ENCODE data around the gene PLPP4.

The PLPP4 gene

GRCh38 chr10:120580918-120581895, 124.2 kb downstream of the PLPP4 start:
- DNase-seq = no peak

GRCh38 chr10:120582753-120583152, 125.7 kb downstream of the PLPP4 start:
- no peak for DNase-seq

- DNase-seq = no peak
These were observed 126.5 kb downstream of the PLPP4 start for GRCh38 chr10:120583424-120584108.

- no peak for DNase-seq
These were observed 127.8 kb downstream of the PLPP4 start for GRCh38 chr10:120584786-120585185.

- DNase-seq = no peak
These were observed 129.4 kb downstream of the PLPP4 start for GRCh38 chr10:120586471-120586872.

GRCh38 chr10:120587061-120587460, 130.0 kb downstream of the PLPP4 start:
- DNase-seq = no peak

- no peak for DNase-seq
These were observed 131.3 kb downstream of the PLPP4 start for GRCh38 chr10:120588311-120588710.

- DNase-seq = no peak
These were observed 136.7 kb downstream of the PLPP4 start for GRCh38 chr10:120593693-120594092.

GRCh38 chr10:120597902-120598301, 140.9 kb downstream of the PLPP4 start:
- DNase-seq = no peak

- peak; percentile 23 for DNase-seq
These were observed 141.4 kb downstream of the PLPP4 start for GRCh38 chr10:120598386-120598785.

- no peak for DNase-seq
These were observed 142.2 kb downstream of the PLPP4 start for GRCh38 chr10:120599200-120599724.

- DNase-seq = no peak
These were observed 144.0 kb downstream of the PLPP4 start for GRCh38 chr10:120600871-120601649.

GRCh38 chr10:120601999-120602398, 145.0 kb downstream of the PLPP4 start:
- no peak for DNase-seq

GRCh38 chr10:120605410-120605809, 148.4 kb downstream of the PLPP4 start:
- no peak for DNase-seq

GRCh38 chr10:120606051-120606764, 149.2 kb downstream of the PLPP4 start:
- DNase-seq = peak; percentile 69

- DNase-seq = no peak
These were observed 150.1 kb downstream of the PLPP4 start for GRCh38 chr10:120607016-120607709.

- no peak for DNase-seq
These were observed 151.0 kb downstream of the PLPP4 start for GRCh38 chr10:120607710-120608703.

- DNase-seq = peak; percentile 62
These were observed 152.0 kb downstream of the PLPP4 start for GRCh38 chr10:120609006-120609405.

GRCh38 chr10:120610791-120611190, 153.8 kb downstream of the PLPP4 start:
- DNase-seq = no peak

- DNase-seq = no peak
These were observed 155.7 kb downstream of the PLPP4 start for GRCh38 chr10:120612756-120613155.
